Upper lobe of left lung (tissue), 6 donors: Measurements from ENCODE around the gene VCPKMT. TPM values are rescaled to one million over a fixed set of nuclear protein-coding genes. Genes with fewer than 3 reads are reported as not detected.
"Not testable (repeated sequence)": the region's sequence is repeated elsewhere in the genome, so short reads cannot be mapped to it uniquely, and the experiment has no call there.

Experiments used
- ATAC-seq, 2 donors: fragments of 200-7000 bp; cut with Tn5 transposase; one replicate each; pipeline ENCODE4 v1.9.1; 2022; ENCODE audit warnings: mild to moderate bottlenecking in 2 of 2, moderate library complexity in 2 of 2; ENCODE audit not compliant: low FRiP score in 2 of 2
- DNase-seq, 2 donors: peaks; one replicate each; pipeline ENCODE4 v3.0.0-alpha.2; 2019 to 2020
- H3K27ac ChIP-seq, 4 donors: fragments of 200-600 bp; sonication (generic); one replicate each; pipeline ENCODE4 v1.5.1; 2016 to 2019
- H3K27me3 ChIP-seq, 4 donors: fragments of 200-600 bp; sonication (generic); one replicate each; pipeline ENCODE4 v1.5.1; 2017 to 2019
- H3K36me3 ChIP-seq, 4 donors: fragments of 200-600 bp; sonication (generic); one replicate each; pipeline ENCODE4 v1.5.1; 2016 to 2019
- H3K4me1 ChIP-seq, 4 donors: fragments of 200-600 bp; sonication (generic); one replicate each; pipeline ENCODE4 v1.5.1; 2018 to 2019
- H3K4me3 ChIP-seq, 4 donors: fragments of 200-600 bp; sonication (generic); one replicate each; pipeline ENCODE4 v1.5.1; 2017 to 2019; ENCODE audit warnings: mild to moderate bottlenecking in 2 of 4, moderate library complexity in 1 of 4
- H3K9me3 ChIP-seq, 4 donors: fragments of 200-600 bp; sonication (generic); one replicate each; pipeline ENCODE4 v1.5.1; 2018 to 2019
- EP300 ChIP-seq, 4 donors: sonication (generic); formaldehyde crosslinking; IDR thresholded peaks; one replicate each; pipeline ENCODE4 v1.5.1; 2017; ENCODE audit warnings: antibody characterized with exemption in 4 of 4, control low read depth in 2 of 4
- POLR2A ChIP-seq, 4 donors: fragments of 450-650 bp; IDR thresholded peaks; one replicate each; pipeline ENCODE4 v1.5.1; 2016 to 2017; ENCODE audit warnings: antibody characterized with exemption in 4 of 4, mild to moderate bottlenecking in 2 of 4
- POLR2AphosphoS5 ChIP-seq, 2 donors: sonication (generic); formaldehyde crosslinking; IDR thresholded peaks; one replicate each; pipeline ENCODE4 v1.5.1; 2017; ENCODE audit warnings: antibody characterized with exemption in 2 of 2
- WGBS, 2 donors: methylation state at CpG; one replicate each; pipeline ENCODE4 v1.1.5; 2017 to 2018; 5-methylcytosine and 5-hydroxymethylcytosine counted together
- total RNA-seq, 6 donors: library from RNA; depleted of rRNA in 4 of 6; stranded (reverse); fragments of >200 nt in 4 of 6; gene quantifications; one replicate each; pipeline versions ENCODE4 v1.1.0 to v1.2.1, GENCODE V29; 2016 to 2021
- TF ChIP-seq, protein P1 (sequence below), 6 experiments: fragments of 450-650 bp in 4 of 6; fragments of 200-600 bp in 2 of 6; sonication (generic) in 2 of 6; IDR thresholded peaks; one replicate each; pipeline ENCODE4 v1.5.1; 2016 to 2019; ENCODE audit warnings: antibody characterized with exemption in 6 of 6
- donor health status: DM: no; HTN: no; CAD: no; lungs with moderate emphysema.
- donor health status: DM: no; HTN: yes; CAD: no; lungs with severe emphysema.

Gene VCPKMT
- total RNA-seq, 6 donors from 2014 or later: 3.0 to 9.9 (median 5.9) TPM

DNA sequence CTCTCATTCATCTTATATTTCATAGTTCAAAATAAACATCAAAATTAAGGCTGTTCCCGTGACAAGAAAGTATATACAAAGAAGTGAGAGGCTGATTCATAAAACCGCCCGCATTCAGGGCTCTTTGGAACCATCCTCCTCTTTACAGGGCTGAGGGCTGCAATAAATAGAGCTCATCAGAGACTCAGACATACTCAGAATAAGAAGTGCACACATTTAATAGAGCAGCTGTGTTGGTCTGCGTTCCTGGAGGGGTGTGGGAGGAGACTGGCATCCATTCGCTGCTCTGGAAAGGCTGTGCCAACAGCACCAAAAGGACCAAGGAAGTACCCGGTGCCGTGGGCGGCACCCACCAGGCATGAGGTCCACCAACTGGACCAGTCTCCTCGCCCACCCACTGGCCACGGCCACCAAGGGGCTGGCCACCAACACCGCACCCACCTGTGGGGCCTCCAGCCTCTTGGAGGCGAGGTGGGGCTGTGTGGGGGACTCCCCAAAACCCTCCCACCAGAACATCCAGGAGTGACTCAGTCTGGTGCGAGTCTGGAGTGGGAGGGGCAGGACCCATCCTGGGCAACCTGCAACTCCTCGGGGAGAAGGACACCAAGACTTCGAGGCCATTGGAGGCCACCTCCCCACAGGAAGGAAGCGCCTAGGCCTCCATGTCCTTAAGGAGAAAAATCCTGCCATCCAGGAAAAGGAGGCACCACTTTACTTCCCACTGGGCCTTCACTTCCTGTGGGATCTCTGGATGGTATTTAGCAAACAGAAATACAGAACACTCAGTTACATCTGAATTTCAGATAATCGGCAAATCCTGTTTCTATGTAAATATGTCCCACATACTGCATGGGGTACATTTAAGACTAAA lies 32.7 kb downstream of the VCPKMT start:
- ATAC-seq: peak in 1 of 2 donors; percentile 61
- WGBS, 2 donors: 80% methylated on average over 15 to 16 of the region's 17 CpGs
- peak in 1 of 2 donors; percentile 69 for DNase-seq

DNA sequence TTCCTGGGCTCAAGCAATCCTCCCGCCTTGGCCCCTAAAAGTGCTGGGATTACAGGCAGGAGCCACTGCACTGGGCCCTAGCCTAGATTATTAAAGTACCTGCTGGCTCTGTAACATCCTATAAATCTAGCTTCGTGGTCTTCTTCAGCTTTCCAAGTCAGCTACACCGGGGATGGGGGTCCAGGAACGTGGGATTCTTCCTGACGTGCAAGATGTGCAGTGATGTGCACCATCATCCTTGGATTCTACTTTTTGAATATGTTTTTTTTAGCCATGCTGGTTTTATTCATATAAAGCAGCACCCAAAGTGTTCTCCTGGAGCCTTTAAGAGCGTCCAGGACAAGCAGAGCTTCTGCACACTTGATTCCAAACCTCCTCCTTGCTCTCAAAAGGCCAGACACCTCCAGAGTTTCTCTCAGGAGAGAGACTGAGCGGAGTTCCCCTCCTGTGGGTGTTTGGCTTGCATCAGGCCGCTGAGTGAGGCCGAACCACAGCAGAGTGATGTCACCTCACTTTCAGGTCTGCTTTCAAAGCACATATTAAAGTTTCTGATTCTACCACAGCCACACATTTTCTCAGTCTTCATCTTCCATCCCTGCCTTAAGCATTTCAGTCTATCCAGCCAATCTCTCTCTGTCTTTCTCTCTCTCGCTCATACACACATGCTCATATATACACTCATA lies 33.4 kb downstream of the VCPKMT start:
- peak in 1 of 2 donors; percentile 58 for DNase-seq
- 80 to 86% methylated on average over 10 of the region's 10 CpGs for WGBS, 2 donors
- Histone ChIP-seq H3K4me1 (peaks cover 0 to 2% (median 0%) of the 10 kb centered on the region in 4 donors), H3K9me3 (no peaks in the 10 kb centered on the region), H3K27me3 (no peaks in the 10 kb centered on the region), H3K4me3 (no peak overlapping the region), H3K27ac (peak overlapping the region in 3 of 4 donors; percentile 44 to 65 (median 64)), H3K36me3 (no peaks in the 10 kb centered on the region)
- peak; percentile 68 to 75 for ATAC-seq
- TF ChIP-seq POLR2A (IDR thresholded peaks at IDR 0.05) (peak in 1 of 4 donors; percentile 12), POLR2AphosphoS5 (IDR thresholded peaks at IDR 0.05) (no peak)

More for the DNA sequence above, 32.7 kb downstream of the VCPKMT start:
- Histone ChIP-seq H3K9me3 (no peaks in the 10 kb centered on the region), H3K36me3 (peaks cover 0 to 2% (median 0%) of the 10 kb centered on the region in 4 donors), H3K4me3 (no peak overlapping the region), H3K4me1 (peaks cover 0 to 2% (median 0%) of the 10 kb centered on the region in 4 donors), H3K27ac (peak overlapping the region; percentile 5 to 80 (median 56)), H3K27me3 (no peaks in the 10 kb centered on the region)
- TF ChIP-seq EP300 (IDR thresholded peaks at IDR 0.05) (no peak), POLR2A (IDR thresholded peaks at IDR 0.05) (no peak), POLR2AphosphoS5 (IDR thresholded peaks at IDR 0.05) (no peak)
- TF ChIP-seq, protein P1, sequence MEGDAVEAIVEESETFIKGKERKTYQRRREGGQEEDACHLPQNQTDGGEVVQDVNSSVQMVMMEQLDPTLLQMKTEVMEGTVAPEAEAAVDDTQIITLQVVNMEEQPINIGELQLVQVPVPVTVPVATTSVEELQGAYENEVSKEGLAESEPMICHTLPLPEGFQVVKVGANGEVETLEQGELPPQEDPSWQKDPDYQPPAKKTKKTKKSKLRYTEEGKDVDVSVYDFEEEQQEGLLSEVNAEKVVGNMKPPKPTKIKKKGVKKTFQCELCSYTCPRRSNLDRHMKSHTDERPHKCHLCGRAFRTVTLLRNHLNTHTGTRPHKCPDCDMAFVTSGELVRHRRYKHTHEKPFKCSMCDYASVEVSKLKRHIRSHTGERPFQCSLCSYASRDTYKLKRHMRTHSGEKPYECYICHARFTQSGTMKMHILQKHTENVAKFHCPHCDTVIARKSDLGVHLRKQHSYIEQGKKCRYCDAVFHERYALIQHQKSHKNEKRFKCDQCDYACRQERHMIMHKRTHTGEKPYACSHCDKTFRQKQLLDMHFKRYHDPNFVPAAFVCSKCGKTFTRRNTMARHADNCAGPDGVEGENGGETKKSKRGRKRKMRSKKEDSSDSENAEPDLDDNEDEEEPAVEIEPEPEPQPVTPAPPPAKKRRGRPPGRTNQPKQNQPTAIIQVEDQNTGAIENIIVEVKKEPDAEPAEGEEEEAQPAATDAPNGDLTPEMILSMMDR (IDR thresholded peaks at IDR 0.05): no peak

DNA sequence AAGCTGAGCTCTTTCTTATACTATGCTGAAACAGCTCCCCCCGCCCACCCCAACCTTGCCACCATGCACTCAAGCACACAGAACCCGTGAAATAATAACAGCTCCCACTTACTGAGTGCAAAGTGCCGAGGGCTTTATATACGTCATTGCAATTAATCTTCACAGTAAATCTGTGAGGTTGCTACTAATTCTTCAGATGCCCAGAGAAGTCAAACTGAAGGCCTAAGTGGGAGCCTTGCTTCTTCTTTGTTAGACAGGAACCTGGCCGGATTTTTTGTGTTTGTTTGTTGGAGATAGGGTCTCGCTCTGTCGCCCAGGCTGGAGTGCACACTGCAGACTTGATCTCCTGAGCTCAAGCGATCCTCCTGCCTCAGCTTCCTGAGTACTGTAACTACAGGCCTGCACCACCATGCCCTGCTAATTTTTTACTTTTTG lies 34.0 kb downstream of the VCPKMT start:
- DNase-seq (no peak), ATAC-seq (peak in 1 of 2 donors; percentile 69)
- no peak overlapping the region for H3K4me3 ChIP-seq
- TF ChIP-seq POLR2AphosphoS5 (IDR thresholded peaks at IDR 0.05) (no peak), POLR2A (IDR thresholded peaks at IDR 0.05) (no peak)
- 71 to 80% methylated on average over 8 of the region's 8 CpGs for WGBS, 2 donors
- H3K4me1 ChIP-seq: peaks cover 0 to 2% (median 0%) of the 10 kb centered on the region in 4 donors
- H3K27me3 ChIP-seq: no peaks in the 10 kb centered on the region
- no peaks in the 10 kb centered on the region for H3K36me3 ChIP-seq
- no peaks in the 10 kb centered on the region for H3K9me3 ChIP-seq
- peak overlapping the region in 3 of 4 donors; percentile 44 to 65 (median 64) for H3K27ac ChIP-seq

DNA sequence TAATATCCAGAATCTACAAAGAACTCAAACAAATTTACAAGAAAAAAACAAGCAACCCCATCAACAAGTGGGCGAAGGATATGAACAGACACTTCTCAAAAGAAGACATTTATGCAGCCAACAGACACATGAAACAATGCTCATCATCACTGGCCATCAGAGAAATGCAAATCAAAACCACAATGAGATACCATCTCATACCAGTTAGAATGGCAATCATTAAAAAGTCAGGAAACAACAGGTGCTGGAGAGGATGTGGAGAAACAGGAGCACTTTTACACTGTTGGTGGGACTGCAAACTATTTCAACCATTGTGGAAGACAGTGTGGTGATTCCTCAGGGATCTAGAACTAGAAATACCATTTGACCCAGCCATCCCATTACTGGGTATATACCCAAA lies 37.3 kb downstream of the VCPKMT start:
- WGBS, 2 donors: 91% methylated on average over 1 of the region's 1 CpG
- not testable (repeated sequence) for DNase-seq, H3K4me1 ChIP-seq, H3K27me3 ChIP-seq, H3K27ac ChIP-seq, ATAC-seq, H3K9me3 ChIP-seq, H3K36me3 ChIP-seq, H3K4me3 ChIP-seq

DNA sequence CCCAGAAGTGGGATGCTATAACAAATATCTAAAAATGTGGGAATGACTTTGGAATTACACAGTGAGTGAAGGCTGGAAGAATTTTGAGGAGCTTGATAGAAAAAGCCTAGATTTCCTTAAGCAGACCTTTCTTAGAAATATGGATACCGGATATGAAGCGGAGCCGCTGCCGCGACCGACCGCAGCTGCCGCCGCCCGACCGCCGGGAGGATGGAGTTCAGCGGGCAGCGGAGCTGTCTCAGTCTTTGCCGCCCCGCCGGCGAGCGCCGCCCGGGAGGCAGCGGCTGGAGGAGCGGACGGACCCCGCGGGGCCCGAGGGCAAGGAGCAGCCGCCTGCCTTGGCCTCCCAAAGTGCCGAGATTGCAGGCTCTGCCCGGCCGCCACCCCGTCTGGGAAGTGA lies 42.7 kb downstream of the VCPKMT start:
- not testable (repeated sequence) for H3K27ac ChIP-seq, H3K9me3 ChIP-seq, H3K27me3 ChIP-seq, H3K4me3 ChIP-seq, H3K36me3 ChIP-seq, H3K4me1 ChIP-seq, ATAC-seq
- WGBS, 2 donors: 94 to 98% methylated on average over 16 to 17 of the region's 32 CpGs
- DNase-seq: peak in 1 of 2 donors; percentile 75

DNA sequence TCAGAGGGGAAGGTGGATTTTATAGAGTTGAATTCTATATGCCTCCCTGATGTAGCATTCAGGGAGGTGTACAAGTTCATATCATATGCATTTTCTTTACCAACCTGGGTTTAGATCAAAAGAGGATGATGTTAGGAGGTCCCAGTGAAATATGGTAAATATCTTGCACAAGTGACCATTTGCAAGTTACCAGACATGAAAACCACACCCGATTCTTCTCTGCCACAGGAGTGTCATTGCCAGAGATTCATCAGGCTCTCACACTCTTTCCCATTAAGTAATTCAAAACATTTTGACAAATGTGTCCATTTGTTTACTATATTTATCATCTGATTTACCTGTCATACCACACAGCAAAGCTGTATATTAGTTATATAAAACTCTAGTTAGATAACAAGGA lies 44.0 kb downstream of the VCPKMT start:
- Histone ChIP-seq H3K27ac (no peak overlapping the region), H3K27me3 (no peaks in the 10 kb centered on the region), H3K9me3 (no peaks in the 10 kb centered on the region), H3K36me3 (no peaks in the 10 kb centered on the region), H3K4me3 (no peak overlapping the region), H3K4me1 (no peaks in the 10 kb centered on the region)
- ATAC-seq: no peak
- DNase-seq: no peak
- TF ChIP-seq EP300 (IDR thresholded peaks at IDR 0.05) (no peak), POLR2AphosphoS5 (IDR thresholded peaks at IDR 0.05) (no peak), POLR2A (IDR thresholded peaks at IDR 0.05) (no peak)
- TF ChIP-seq, protein P1 (IDR thresholded peaks at IDR 0.05): no peak
- WGBS, 2 donors: 39 to 86% methylated on average over 1 of the region's 1 CpG
